HUES64 (cell line): ENCODE results near the gene KL.

Experiments
- H3K27ac ChIP-seq: 2 replicates; pipeline ENCODE4 v1.7.0; 2013; ENCODE audit warnings: low read depth, low read length, inconsistent platforms
- H3K27me3 ChIP-seq: 2 replicates; pipeline ENCODE4 v1.6.1; 2013; ENCODE audit warnings: mild to moderate bottlenecking, low read length; ENCODE audit not compliant: insufficient read depth
- H3K36me3 ChIP-seq: 2 replicates; pipeline ENCODE4 v1.6.1; 2013; ENCODE audit warnings: mild to moderate bottlenecking, low read length; ENCODE audit not compliant: insufficient read depth
- H3K4me1 ChIP-seq: 2 replicates; pipeline ENCODE4 v1.6.1; 2013; ENCODE audit warnings: mild to moderate bottlenecking, low read length, moderate library complexity; ENCODE audit not compliant: insufficient read depth
- H3K4me3 ChIP-seq: 2 replicates; pipeline ENCODE4 v1.5.1; 2013; ENCODE audit warnings: mild to moderate bottlenecking, low read length, moderate library complexity
- H3K9ac ChIP-seq: 2 replicates; pipeline ENCODE4 v1.6.1; 2013; ENCODE audit warnings: mild to moderate bottlenecking, low read depth, low read length
- H3K9me3 ChIP-seq: 2 replicates; pipeline ENCODE4 v1.6.1; 2013; ENCODE audit warnings: low read depth, low read length; ENCODE audit not compliant: insufficient read depth
- WGBS: fragments of 150-250, 120-280 bp; methylation state at CpG from one replicate; pipeline ENCODE4 v1.1.7; 2013; ENCODE audit warnings: missing lambda C conversion rate; 5-methylcytosine and 5-hydroxymethylcytosine counted together

The KL gene

GRCh38 chr13:33018886-33019285, 2.7 kb downstream of the KL start:
- no peaks in the 10 kb centered on the region for H3K36me3 ChIP-seq
- H3K4me1 ChIP-seq = no peaks in the 10 kb centered on the region
- WGBS = 87% methylated on average over 1 of the region's 2 CpGs
- H3K9ac ChIP-seq = no peak overlapping the region
- peaks cover 67% of the 10 kb centered on the region for H3K27me3 ChIP-seq
- H3K9me3 ChIP-seq = no peaks in the 10 kb centered on the region
- H3K27ac ChIP-seq = no peak overlapping the region
- no peak overlapping the region for H3K4me3 ChIP-seq

GRCh38 chr13:33022986-33023385, 6.8 kb downstream of the KL start:
- no peak overlapping the region for H3K27ac ChIP-seq
- no peak overlapping the region for H3K4me3 ChIP-seq
- H3K9me3 ChIP-seq = no peaks in the 10 kb centered on the region
- peaks cover 3% of the 10 kb centered on the region; the same call in 1 of the 2 replicates for H3K4me1 ChIP-seq
- no peak overlapping the region for H3K9ac ChIP-seq
- peaks cover 28% of the 10 kb centered on the region for H3K27me3 ChIP-seq
- WGBS = 86% methylated on average over 1 of the region's 2 CpGs
- H3K36me3 ChIP-seq = no peaks in the 10 kb centered on the region

- H3K27me3 ChIP-seq = peaks cover 5% of the 10 kb centered on the region
- H3K4me1 ChIP-seq = peaks cover 3% of the 10 kb centered on the region; the same call in 1 of the 2 replicates
- 51% methylated on average over 4 of the region's 4 CpGs for WGBS
- no peaks in the 10 kb centered on the region for H3K9me3 ChIP-seq
- H3K9ac ChIP-seq = no peak overlapping the region
- no peak overlapping the region for H3K4me3 ChIP-seq
- H3K36me3 ChIP-seq = no peaks in the 10 kb centered on the region
- no peak overlapping the region for H3K27ac ChIP-seq
Observed at GRCh38 chr13:33025220-33025744, 9.1 kb downstream of the KL start.

- Histone ChIP-seq H3K36me3 (no peaks in the 10 kb centered on the region), H3K9ac (no peak overlapping the region), H3K27me3 (no peaks in the 10 kb centered on the region; the same call in 1 of the 2 replicates), H3K9me3 (no peaks in the 10 kb centered on the region), H3K27ac (no peak overlapping the region), H3K4me3 (no peak overlapping the region), H3K4me1 (peaks cover 3% of the 10 kb centered on the region; the same call in 1 of the 2 replicates)
- WGBS = 95% methylated on average over 9 of the region's 9 CpGs
Observed at GRCh38 chr13:33026489-33027152, 10.4 kb downstream of the KL start.

- WGBS = 95% methylated on average over 2 of the region's 2 CpGs
- no peaks in the 10 kb centered on the region for H3K9me3 ChIP-seq
- no peaks in the 10 kb centered on the region for H3K36me3 ChIP-seq
Observed at GRCh38 chr13:33028620-33029019, 12.4 kb downstream of the KL start.

GRCh38 chr13:33031277-33031676, 15.1 kb downstream of the KL start:
- Histone ChIP-seq H3K4me3 (no peak overlapping the region), H3K9me3 (no peaks in the 10 kb centered on the region), H3K36me3 (no peaks in the 10 kb centered on the region), H3K27me3 (no peaks in the 10 kb centered on the region), H3K27ac (no peak overlapping the region), H3K9ac (no peak overlapping the region), H3K4me1 (no peaks in the 10 kb centered on the region; the same call in 1 of the 2 replicates)
- 85% methylated on average over 1 of the region's 4 CpGs for WGBS

More at GRCh38 chr13:33028620-33029019, 12.4 kb downstream of the KL start:
- no peak overlapping the region for H3K9ac ChIP-seq
- no peaks in the 10 kb centered on the region for H3K27me3 ChIP-seq
- H3K27ac ChIP-seq = no peak overlapping the region
- H3K4me1 ChIP-seq = peaks cover 3% of the 10 kb centered on the region; the same call in 1 of the 2 replicates
- no peak overlapping the region for H3K4me3 ChIP-seq

GRCh38 chr13:33032037-33032625, 15.9 kb downstream of the KL start:
- Histone ChIP-seq H3K27ac (no peak overlapping the region), H3K36me3 (no peaks in the 10 kb centered on the region), H3K27me3 (no peaks in the 10 kb centered on the region), H3K9ac (no peak overlapping the region), H3K4me3 (no peak overlapping the region), H3K4me1 (no peaks in the 10 kb centered on the region; the same call in 1 of the 2 replicates), H3K9me3 (no peaks in the 10 kb centered on the region)
- 93% methylated on average over 11 of the region's 12 CpGs for WGBS

- 89% methylated on average over 14 of the region's 14 CpGs for WGBS
- Histone ChIP-seq H3K27me3 (no peaks in the 10 kb centered on the region), H3K4me3 (no peak overlapping the region), H3K27ac (no peak overlapping the region), H3K4me1 (no peaks in the 10 kb centered on the region; the same call in 1 of the 2 replicates), H3K9ac (no peak overlapping the region), H3K36me3 (no peaks in the 10 kb centered on the region), H3K9me3 (no peaks in the 10 kb centered on the region)
Observed at GRCh38 chr13:33033051-33033812, 17.0 kb downstream of the KL start.

- no peaks in the 10 kb centered on the region for H3K27me3 ChIP-seq
- H3K9ac ChIP-seq = no peak overlapping the region
- no peaks in the 10 kb centered on the region for H3K36me3 ChIP-seq
- H3K4me1 ChIP-seq = no peaks in the 10 kb centered on the region; the same call in 1 of the 2 replicates
- no peak overlapping the region for H3K27ac ChIP-seq
- no peak overlapping the region for H3K4me3 ChIP-seq
- no peaks in the 10 kb centered on the region for H3K9me3 ChIP-seq
Observed at GRCh38 chr13:33033986-33034385, 17.8 kb downstream of the KL start.

- Histone ChIP-seq H3K27ac (no peak overlapping the region), H3K9me3 (no peaks in the 10 kb centered on the region), H3K9ac (no peak overlapping the region), H3K36me3 (no peaks in the 10 kb centered on the region), H3K4me3 (no peak overlapping the region), H3K4me1 (no peaks in the 10 kb centered on the region; the same call in 1 of the 2 replicates), H3K27me3 (no peaks in the 10 kb centered on the region)
- WGBS = 96% methylated on average over 5 of the region's 5 CpGs
Observed at GRCh38 chr13:33034882-33035520, 18.8 kb downstream of the KL start.
